ENCODE results near the gene ZNF14.

The ZNF14 gene

DNA sequence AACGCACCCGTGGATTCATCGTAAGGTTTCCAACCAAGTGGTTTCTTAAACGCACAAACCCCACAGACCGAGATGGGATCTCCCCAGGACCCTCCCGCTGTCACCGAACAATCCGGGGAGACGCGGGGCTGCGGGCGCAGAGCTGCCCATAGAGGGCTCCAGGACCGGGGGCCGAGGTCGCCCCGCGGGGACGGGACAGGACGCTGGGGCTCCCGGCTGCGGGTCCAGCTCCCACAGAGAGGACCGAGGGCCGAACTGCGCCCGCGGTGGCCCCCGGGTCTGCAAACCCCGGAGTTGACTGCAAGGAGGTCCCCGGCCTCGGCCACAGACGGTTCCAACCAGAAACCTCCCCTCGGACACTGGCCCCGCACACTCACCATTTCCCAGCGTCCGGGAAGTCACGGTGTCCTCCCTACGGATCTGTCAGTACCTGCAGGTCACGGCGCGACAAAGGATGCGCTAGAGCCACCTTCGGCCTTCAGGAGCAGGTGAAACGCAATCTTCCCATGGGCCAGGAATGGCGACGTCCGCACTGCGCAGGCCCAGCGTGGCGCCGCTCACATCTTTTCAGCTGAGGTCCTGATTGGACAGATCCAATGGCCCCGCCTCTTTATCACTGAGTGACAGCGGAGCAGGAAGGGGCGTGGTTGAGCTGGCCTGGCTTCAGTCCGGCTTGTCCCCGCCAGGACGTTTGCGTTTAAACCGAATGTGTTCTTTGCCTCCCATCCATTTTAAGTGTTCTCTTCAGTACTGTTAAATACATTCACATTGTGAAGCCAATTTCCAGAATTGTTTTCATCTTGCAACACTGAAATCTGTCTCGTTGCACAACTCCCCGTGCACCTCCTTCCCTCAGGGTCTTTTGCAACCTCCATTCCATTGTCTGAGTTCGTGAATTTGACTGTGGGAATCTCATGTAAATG lies at the start of gene ZNF14:
TSS of gene ZNF14 (minus strand) at position 534 of the 923 bp plus-strand sequence. CDS start at position 380, 154 bp downstream.
- TF ChIP-seq, protein P1, sequence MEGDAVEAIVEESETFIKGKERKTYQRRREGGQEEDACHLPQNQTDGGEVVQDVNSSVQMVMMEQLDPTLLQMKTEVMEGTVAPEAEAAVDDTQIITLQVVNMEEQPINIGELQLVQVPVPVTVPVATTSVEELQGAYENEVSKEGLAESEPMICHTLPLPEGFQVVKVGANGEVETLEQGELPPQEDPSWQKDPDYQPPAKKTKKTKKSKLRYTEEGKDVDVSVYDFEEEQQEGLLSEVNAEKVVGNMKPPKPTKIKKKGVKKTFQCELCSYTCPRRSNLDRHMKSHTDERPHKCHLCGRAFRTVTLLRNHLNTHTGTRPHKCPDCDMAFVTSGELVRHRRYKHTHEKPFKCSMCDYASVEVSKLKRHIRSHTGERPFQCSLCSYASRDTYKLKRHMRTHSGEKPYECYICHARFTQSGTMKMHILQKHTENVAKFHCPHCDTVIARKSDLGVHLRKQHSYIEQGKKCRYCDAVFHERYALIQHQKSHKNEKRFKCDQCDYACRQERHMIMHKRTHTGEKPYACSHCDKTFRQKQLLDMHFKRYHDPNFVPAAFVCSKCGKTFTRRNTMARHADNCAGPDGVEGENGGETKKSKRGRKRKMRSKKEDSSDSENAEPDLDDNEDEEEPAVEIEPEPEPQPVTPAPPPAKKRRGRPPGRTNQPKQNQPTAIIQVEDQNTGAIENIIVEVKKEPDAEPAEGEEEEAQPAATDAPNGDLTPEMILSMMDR (IDR thresholded peaks at IDR 0.05), result no peak

DNA sequence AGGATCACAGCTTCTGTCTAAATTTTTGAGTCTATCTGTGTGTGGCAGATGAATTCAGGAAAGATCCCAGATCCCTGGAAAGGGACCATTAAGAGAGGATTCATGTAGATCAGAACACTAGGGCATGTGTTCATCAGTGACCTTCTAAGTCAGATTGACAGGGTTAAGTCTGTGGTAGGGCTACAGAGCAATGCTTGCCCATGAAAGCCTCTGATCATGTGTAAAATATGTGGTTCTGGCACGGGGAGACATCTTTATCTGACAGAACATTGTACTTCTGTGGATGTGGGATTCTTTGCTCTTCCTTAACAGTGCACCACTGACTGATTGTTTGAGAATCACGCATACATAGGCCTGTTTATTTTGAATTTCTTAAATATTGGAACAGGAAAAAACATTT lies 45.8 kb upstream of the ZNF14 start:
- TF ChIP-seq, protein P1 (IDR thresholded peaks at IDR 0.05), result no peak

DNA sequence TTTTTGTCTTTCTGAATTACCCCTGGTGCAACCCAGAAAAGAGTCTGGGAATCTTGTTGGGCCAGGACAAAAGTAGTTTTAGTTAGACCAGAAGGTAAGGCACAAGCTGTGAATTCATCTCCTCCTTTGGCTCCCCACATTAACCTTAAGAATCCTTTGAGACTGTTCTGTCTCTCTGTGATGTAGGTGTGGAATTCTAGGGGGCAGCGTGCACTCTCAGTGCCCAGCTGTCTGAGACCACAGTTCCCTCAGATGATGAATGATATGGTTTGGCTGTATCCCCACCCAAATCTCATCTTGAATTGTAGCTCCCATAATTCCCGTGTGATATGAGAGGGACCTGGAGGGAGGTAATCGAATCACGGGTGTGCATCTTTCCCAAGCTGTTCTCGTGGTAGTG lies 44.8 kb upstream of the ZNF14 start:
- TF ChIP-seq, protein P1 (IDR thresholded peaks at IDR 0.05), result no peak

DNA sequence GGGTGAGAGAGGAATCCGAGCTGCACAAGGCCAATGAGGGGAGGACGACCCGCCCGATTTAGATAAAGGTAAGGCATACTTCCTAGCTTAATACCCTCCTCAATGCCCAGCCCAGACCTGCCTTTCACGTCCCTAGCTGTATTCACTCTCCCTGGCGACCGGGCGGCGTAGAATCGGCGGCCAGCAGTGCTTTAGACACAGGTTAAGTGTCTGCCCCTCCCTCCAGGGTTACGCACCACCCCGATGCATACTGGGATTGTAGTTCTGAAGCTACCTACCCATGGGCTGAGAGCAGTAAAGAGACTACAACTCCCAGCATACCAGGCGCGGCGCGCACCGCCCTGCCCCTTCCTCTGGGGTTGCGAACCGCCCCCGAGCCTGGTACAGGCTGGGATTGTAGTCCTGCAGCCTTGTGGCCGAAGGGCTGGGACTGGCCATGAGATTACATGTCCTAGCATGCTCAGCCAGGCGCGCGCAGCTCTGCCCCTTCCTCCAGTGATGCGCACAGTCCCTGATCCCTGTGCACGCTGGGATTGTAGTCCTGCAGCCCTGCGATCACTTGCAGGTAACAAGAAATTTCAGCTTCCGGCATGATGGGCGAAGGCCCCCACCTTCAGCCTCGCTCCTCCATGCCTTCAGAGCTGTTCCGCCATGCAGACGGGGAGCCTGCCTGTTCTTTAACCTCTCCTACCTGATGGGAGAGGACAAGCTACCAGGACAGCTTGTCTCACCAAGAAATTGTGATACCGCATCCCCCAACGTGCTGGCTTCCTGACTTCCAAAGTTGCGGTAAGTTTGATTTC lies 43.5 kb upstream of the ZNF14 start:
- TF ChIP-seq, protein P1 (IDR thresholded peaks at IDR 0.05), result no peak

DNA sequence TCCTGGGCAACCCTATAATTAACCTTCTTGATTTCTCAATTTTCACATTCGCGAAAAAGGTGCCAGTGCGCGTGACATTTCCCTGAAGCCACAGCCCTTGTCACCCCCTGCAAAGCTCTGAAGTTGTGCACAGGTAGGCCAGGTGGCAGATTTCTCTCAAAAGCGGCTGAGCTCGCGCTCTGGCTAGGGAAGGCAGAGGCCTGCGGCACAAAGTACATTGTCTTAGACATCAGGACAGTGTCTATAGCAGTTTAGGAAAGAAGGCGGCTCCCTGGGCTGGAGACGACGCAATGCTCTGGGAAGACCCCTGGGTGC lies 42.9 kb upstream of the ZNF14 start:
- TF ChIP-seq, protein P1 (IDR thresholded peaks at IDR 0.05), result no peak

DNA sequence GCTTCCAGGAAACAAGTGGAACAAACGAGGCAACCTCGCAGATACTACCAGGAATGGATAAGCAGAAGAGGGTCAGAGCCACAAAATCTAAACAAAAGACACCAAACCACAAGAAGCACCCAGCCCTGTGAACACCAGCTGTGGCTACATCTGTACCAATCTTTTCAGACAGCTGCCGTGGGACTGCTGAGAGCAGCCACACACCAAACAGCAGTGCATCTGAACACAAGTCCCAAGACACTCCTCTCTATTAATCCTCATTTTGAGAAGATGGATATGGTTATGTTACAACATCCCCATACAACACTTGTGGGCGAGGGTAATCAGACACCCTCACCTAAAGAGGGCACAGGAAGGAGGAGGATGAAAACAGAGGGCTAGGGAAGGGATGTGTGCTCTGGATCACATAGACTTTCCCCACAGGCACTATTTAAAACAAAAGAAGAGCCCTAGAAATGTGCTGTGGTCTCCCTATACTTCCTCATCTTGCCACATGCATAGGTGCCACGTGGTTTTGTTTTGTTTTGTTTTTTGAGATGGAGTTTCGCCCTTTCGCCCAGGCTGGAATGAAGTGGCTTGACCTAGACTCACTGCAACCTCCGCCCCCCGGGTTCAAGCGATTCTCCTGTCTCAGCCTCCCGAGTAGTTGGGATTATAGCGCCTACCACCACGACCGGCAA lies 41.6 kb upstream of the ZNF14 start:
- TF ChIP-seq, protein P1 (IDR thresholded peaks at IDR 0.05), result no peak

DNA sequence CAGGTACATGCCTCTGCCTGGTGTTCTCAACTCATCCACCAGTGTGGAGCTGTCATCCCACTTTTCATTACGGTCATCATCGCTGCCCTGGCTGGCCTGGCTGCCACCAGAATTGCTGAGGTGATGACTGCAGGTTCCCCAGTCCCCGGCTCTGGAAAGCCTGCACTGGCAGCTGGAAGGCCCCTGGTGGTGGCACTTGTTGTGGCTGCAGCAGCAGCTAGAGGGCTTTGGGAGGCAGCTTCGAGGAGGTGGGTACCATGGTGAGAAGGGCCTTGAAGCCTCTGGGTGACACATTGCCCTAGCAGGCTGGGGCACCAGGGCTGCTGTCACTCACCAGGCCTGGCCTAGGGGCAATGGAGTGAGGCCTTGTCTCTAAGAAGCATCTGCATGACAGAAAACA lies 25.3 kb upstream of the ZNF14 start:
- TF ChIP-seq, protein P1 (IDR thresholded peaks at IDR 0.05), result no peak

Data from LNCAP (cell line).